ENCODE results near the gene IFNL3.

- TF ChIP-seq POLR2AphosphoS5 (IDR thresholded peaks at IDR 0.05; ENCODE audit: low read depth, low read length), result no peak
- no peak for TF ChIP-seq SIN3A (IDR thresholded peaks at IDR 0.05; ENCODE audit: borderline replicate concordance, insufficient read depth, low read length)
- TF ChIP-seq TAF1 (IDR thresholded peaks at IDR 0.05; ENCODE audit: borderline replicate concordance, insufficient read depth, low read length), result no peak
- TF ChIP-seq REST (IDR thresholded peaks at IDR 0.05; ENCODE audit: insufficient read depth in 1 of 2, low read depth in 2 of 2, low read length in 2 of 2), result no peak
Observed at GRCh38 chr19:39208175-39208795, 36.5 kb downstream of the IFNL3 start.

Measured in PFSK-1 (cell line).